HepG2 (cell line): ENCODE data around the gene TEX28. TPM values are rescaled to one million over a fixed set of nuclear protein-coding genes. Genes with fewer than 3 reads are reported as not detected.
"Not testable (repeated sequence)": the region's sequence is repeated elsewhere in the genome, so short reads cannot be mapped to it uniquely, and the experiment has no call there.

Source experiments
- ATAC-seq: fragments of 200-7000 bp; cut with Tn5 transposase; 3 replicates; pipeline ENCODE4 v1.9.1; 2020; ENCODE audit warnings: mild to moderate bottlenecking, moderate library complexity
- BruUV-seq: library from RNA; stranded (reverse); fragments of 400-500 nt; replicated peaks from 2 replicates; lab custom pipeline; 2021; lab: Mats Ljungman, UMichigan
- CTCF ChIA-PET: fragments of 300-600 bp; formaldehyde crosslinking; extraction: SDS; loops from one replicate; lab custom pipeline; 2021; ENCODE audit warnings: low total read pairs, inconsistent platforms, low intra/inter-chr PET ratio; lab: Yijun Ruan, JAX
- POLR2A ChIA-PET: fragments of 350-600 bp; sonication (Branson Sonifier 250); formaldehyde crosslinking; loops from one replicate; lab custom pipeline; 2020; ENCODE audit warnings: antibody characterized with exemption, inconsistent platforms; lab: Yijun Ruan, JAX
- DNase-seq: peaks from one replicate; pipeline ENCODE4 v3.0.0-alpha.2; 2015; ENCODE audit warnings: low spot score
- FAIRE-seq: peaks from 3 replicates; lab custom pipeline; 2011; peaks lifted over from hg19 to GRCh38; lab: Jason Lieb, UNC
- H2AFZ ChIP-seq: one replicate; pipeline ENCODE4 v1.6.1; 2011; ENCODE audit warnings: low read length, inconsistent platforms
- H3K27ac ChIP-seq: fragments of 300-600 bp; 3 replicates; pipeline ENCODE4 v1.8.0; 2011; ENCODE audit warnings: mixed run types, mild to moderate bottlenecking, mixed read lengths, low read length, inconsistent platforms; ENCODE audit not compliant: insufficient read depth; ENCODE audit errors: extremely low read length
- H3K27me3 ChIP-seq, 2 experiments: fragments of 200-600 bp in 1 of 2; 2 replicates in 1 of 2; 3 replicates in 1 of 2; pipeline versions ENCODE4 v1.6.0 to v1.8.0; 2011; ENCODE audit warnings: low read length in 2 of 2, mild to moderate bottlenecking in 2 of 2, moderate library complexity in 2 of 2, inconsistent platforms in 1 of 2; ENCODE audit not compliant: insufficient read depth in 2 of 2, control insufficient read depth in 1 of 2
- H3K36me3 ChIP-seq, 2 experiments: fragments of 200-600 bp in 1 of 2; replicated peaks in 1 of 2; 2 replicates in 1 of 2; 3 replicates in 1 of 2; pipeline versions ENCODE4 v1.5.1 to v1.8.0; 2011; ENCODE audit warnings: low read length in 2 of 2, inconsistent platforms in 1 of 2; ENCODE audit not compliant: insufficient read depth in 2 of 2, control insufficient read depth in 1 of 2
- H3K4me1 ChIP-seq: 2 replicates; pipeline ENCODE4 v1.5.1; 2012; ENCODE audit warnings: low read length, inconsistent platforms; ENCODE audit not compliant: insufficient read depth
- H3K4me2 ChIP-seq: 2 replicates; pipeline ENCODE4 v1.6.0; 2011; ENCODE audit warnings: low read depth, low read length, inconsistent platforms
- H3K4me3 ChIP-seq, 3 experiments: fragments of 200-600 bp in 1 of 3; sonication (generic), shearing (Covaris generic) in 1 of 3; replicated peaks in 1 of 3; 2 replicates each; pipeline ENCODE4 v1.5.1; 2011 to 2016; ENCODE audit warnings: low read length in 3 of 3, inconsistent platforms in 2 of 3, low read depth in 2 of 3, mild to moderate bottlenecking in 2 of 3, control low read depth in 1 of 3, mixed read lengths in 1 of 3; ENCODE audit not compliant: insufficient read depth in 1 of 3
- H3K79me2 ChIP-seq: one replicate; pipeline ENCODE4 v1.6.1; 2011; ENCODE audit warnings: low read length, inconsistent platforms; ENCODE audit not compliant: insufficient read depth
- H3K9ac ChIP-seq: 2 replicates; pipeline ENCODE4 v1.6.0; 2011; ENCODE audit warnings: mild to moderate bottlenecking, low read depth, low read length, inconsistent platforms; ENCODE audit not compliant: insufficient read depth
- H3K9me3 ChIP-seq: 2 replicates; pipeline ENCODE4 v1.5.1; 2012; ENCODE audit warnings: mild to moderate bottlenecking, low read length
- H4K20me1 ChIP-seq: 2 replicates; pipeline ENCODE4 v1.6.0; 2011; ENCODE audit warnings: inconsistent platforms, mild to moderate bottlenecking, low read length, moderate library complexity; ENCODE audit not compliant: insufficient read depth
- FOXA3 ChIP-seq: IDR thresholded peaks from 2 replicates; pipeline ENCODE4 v1.6.1; 2016; ENCODE audit warnings: missing genetic modification reagents, missing compliant biosample characterization
- HDAC6 ChIP-seq: fragments of 200-600 bp; sonication (generic); IDR thresholded peaks from 2 replicates; pipeline ENCODE4 v1.7.0; 2017; ENCODE audit warnings: mild to moderate bottlenecking, antibody characterized with exemption, low read length, low read depth
- KDM6A ChIP-seq: IDR thresholded peaks from 2 replicates; pipeline ENCODE4 v1.6.1; 2016; ENCODE audit warnings: low read depth
- RERE ChIP-seq: IDR thresholded peaks from 2 replicates; pipeline ENCODE4 v1.6.1; 2016; ENCODE audit warnings: low read depth, missing genetic modification reagents, missing compliant biosample characterization
- ZNF3 ChIP-seq: IDR thresholded peaks from 2 replicates; pipeline ENCODE4 v1.7.0; 2017; ENCODE audit warnings: inconsistent platforms
- ZNF660 ChIP-seq: sonication (generic); formaldehyde crosslinking; IDR thresholded peaks from 2 replicates; pipeline ENCODE4 v1.5.1; 2020; ENCODE audit warnings: mild to moderate bottlenecking, low read depth, missing genetic modification reagents, borderline replicate concordance
- ZNF7 ChIP-seq: IDR thresholded peaks from 2 replicates; pipeline ENCODE4 v1.6.1; 2016; ENCODE audit warnings: missing biosample characterization, missing genetic modification reagents
- WGBS: methylation state at CpG from one replicate; pipeline ENCODE4 v1.1.6; 2017; ENCODE audit warnings: low lambda C conversion rate; 5-methylcytosine and 5-hydroxymethylcytosine counted together
- in situ Hi-C: cut with HindIII; loops from 2 replicates; pipeline ENCODE4 v1.10.0; 2017; ENCODE audit warnings: low pct_unique_long_range_greater_than_20kb; ENCODE audit not compliant: extremely low pct_ligation_motif_present
- intact Hi-C: fragments of 100-400 bp; cut with micrococcal nuclease; formaldehyde crosslinking; loops from one replicate; pipeline ENCODE4 v1.10.0; 2022; ENCODE audit not compliant: unreplicated experiment
- polyA plus RNA-seq, 8 experiments: library from polyadenylated mRNA; depleted of rRNA in 3 of 8; stranded (reverse) in 7 of 8; unstranded in 1 of 8; fragments of >200 nt; fragmentation: Illumina TruSeq in 4 of 8; extraction: Trizol in 4 of 8; gene quantifications; 2 replicates each; pipeline versions ENCODE4 v1.2.1 to v1.2.3, GENCODE V29; 2011 to 2016; ENCODE audit warnings: low read depth in 4 of 8, missing spikeins in 1 of 8, mixed read lengths in 1 of 8; ENCODE audit not compliant: insufficient read depth in 1 of 8
- total RNA-seq, 5 experiments: library from RNA; depleted of rRNA; stranded (reverse); fragments of >200 nt; fragmentation: Illumina TruSeq; extraction: Trizol; gene quantifications; 2 replicates each; pipeline ENCODE4 v1.2.3, GENCODE V29; 2016; ENCODE audit warnings: low read depth in 1 of 5
- TF ChIP-seq, protein P1 (sequence below): sonication (generic); formaldehyde crosslinking; IDR thresholded peaks from 2 replicates; pipeline ENCODE4 v1.4.0; 2020; ENCODE audit warnings: mild to moderate bottlenecking, missing genetic modification reagents, borderline replicate concordance
- TF ChIP-seq, protein P2 (sequence below): sonication (generic); formaldehyde crosslinking; IDR thresholded peaks from 2 replicates; pipeline ENCODE4 v1.5.1; 2020; ENCODE audit warnings: missing genetic modification reagents, mild to moderate bottlenecking, borderline replicate concordance

The TEX28 gene
- total and polyA plus RNA-seq, 2 of the 13 experiments (the other 11 are each of a cell fraction or from before 2014, with no cell fraction given), result not detected

GRCh38 chrX:154295664-154296310 lies 863 bp upstream of the TEX28 start, which contains the start of gene TKTL1 (continued):
- TF ChIP-seq RERE (CRISPR knock-in tag) (no peak), HDAC6 (no peak), ZNF7 (CRISPR knock-in tag) (no peak), ZNF660 (CRISPR knock-in tag) (no peak), FOXA3 (CRISPR knock-in tag) (no peak), KDM6A (CRISPR knock-in tag) (no peak), ZNF3 (no peak)
- TF ChIP-seq, protein P1, sequence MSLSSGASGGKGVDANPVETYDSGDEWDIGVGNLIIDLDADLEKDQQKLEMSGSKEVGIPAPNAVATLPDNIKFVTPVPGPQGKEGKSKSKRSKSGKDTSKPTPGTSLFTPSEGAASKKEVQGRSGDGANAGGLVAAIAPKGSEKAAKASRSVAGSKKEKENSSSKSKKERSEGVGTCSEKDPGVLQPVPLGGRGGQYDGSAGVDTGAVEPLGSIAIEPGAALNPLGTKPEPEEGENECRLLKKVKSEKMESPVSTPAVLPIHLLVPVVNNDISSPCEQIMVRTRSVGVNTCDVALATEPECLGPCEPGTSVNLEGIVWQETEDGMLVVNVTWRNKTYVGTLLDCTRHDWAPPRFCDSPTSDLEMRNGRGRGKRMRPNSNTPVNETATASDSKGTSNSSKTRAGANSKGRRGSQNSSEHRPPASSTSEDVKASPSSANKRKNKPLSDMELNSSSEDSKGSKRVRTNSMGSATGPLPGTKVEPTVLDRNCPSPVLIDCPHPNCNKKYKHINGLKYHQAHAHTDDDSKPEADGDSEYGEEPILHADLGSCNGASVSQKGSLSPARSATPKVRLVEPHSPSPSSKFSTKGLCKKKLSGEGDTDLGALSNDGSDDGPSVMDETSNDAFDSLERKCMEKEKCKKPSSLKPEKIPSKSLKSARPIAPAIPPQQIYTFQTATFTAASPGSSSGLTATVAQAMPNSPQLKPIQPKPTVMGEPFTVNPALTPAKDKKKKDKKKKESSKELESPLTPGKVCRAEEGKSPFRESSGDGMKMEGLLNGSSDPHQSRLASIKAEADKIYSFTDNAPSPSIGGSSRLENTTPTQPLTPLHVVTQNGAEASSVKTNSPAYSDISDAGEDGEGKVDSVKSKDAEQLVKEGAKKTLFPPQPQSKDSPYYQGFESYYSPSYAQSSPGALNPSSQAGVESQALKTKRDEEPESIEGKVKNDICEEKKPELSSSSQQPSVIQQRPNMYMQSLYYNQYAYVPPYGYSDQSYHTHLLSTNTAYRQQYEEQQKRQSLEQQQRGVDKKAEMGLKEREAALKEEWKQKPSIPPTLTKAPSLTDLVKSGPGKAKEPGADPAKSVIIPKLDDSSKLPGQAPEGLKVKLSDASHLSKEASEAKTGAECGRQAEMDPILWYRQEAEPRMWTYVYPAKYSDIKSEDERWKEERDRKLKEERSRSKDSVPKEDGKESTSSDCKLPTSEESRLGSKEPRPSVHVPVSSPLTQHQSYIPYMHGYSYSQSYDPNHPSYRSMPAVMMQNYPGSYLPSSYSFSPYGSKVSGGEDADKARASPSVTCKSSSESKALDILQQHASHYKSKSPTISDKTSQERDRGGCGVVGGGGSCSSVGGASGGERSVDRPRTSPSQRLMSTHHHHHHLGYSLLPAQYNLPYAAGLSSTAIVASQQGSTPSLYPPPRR, result no peak
- TF ChIP-seq, protein P2, sequence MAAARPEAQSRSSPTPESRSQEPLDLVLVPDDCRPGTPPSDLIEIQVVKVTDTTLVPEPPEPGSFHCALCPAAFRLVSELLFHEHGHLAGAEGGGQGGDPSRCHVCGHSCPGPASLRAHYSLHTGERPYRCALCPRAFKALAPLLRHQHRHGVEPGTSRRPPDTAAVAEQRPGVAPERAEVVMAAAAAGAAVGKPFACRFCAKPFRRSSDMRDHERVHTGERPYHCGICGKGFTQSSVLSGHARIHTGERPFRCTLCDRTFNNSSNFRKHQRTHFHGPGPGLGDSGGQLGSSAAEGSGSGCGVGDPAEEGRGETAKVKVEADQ, result no peak
- TF ChIP-seq, all 625 proteins: peak for 0

GRCh38 chrX:154286406-154286805 lies 8.5 kb downstream of the TEX28 start:
- H3K27ac ChIP-seq, H3K79me2 ChIP-seq, FAIRE-seq, POLR2A ChIA-PET, ATAC-seq, H3K9me3 ChIP-seq, H3K4me3 ChIP-seq, H3K9ac ChIP-seq, H3K27me3 ChIP-seq, H2AFZ ChIP-seq, BruUV-seq, H4K20me1 ChIP-seq, DNase-seq, intact Hi-C loops, in situ Hi-C loops, H3K36me3 ChIP-seq, CTCF ChIA-PET, H3K4me1 ChIP-seq, H3K4me2 ChIP-seq: not testable (repeated sequence)
- no CpG with 5 or more reads among the region's 10 CpGs for WGBS
